OCI-LY1 (cell line): ENCODE measurements around the gene PTPRM.

Source experiments
- H2AFZ ChIP-seq: fragments of 200-600 bp; sonication (generic), shearing (Covaris generic); 2 replicates; pipeline ENCODE4 v1.6.0; 2014; ENCODE audit warnings: antibody characterized with exemption, mild to moderate bottlenecking, low read length
- H3F3A ChIP-seq: fragments of 200-600 bp; sonication (generic), shearing (Covaris generic); 2 replicates; pipeline ENCODE4 v1.6.0; 2014; ENCODE audit warnings: mild to moderate bottlenecking, antibody characterized with exemption, low read length, moderate library complexity; ENCODE audit not compliant: insufficient read depth
- H3K27ac ChIP-seq: fragments of 200-600 bp; sonication (generic); 2 replicates; pipeline ENCODE4 v1.5.1; 2014; ENCODE audit warnings: low read length, mixed run types, mild to moderate bottlenecking, low read depth; ENCODE audit not compliant: poor library complexity, severe bottlenecking
- H3K27me3 ChIP-seq: fragments of 200-600 bp; sonication (generic); 2 replicates; pipeline ENCODE4 v1.6.0; 2014; ENCODE audit warnings: antibody characterized with exemption, mild to moderate bottlenecking, low read length, moderate library complexity; ENCODE audit not compliant: insufficient read depth
- H3K36me3 ChIP-seq: fragments of 200-600 bp; sonication (generic); 2 replicates; pipeline ENCODE4 v1.6.1; 2014; ENCODE audit warnings: mild to moderate bottlenecking, antibody characterized with exemption, low read length, moderate library complexity, mixed read lengths; ENCODE audit not compliant: insufficient read depth
- H3K4me1 ChIP-seq: fragments of 200-600 bp; sonication (generic); 2 replicates; pipeline ENCODE4 v1.5.1; 2014; ENCODE audit warnings: mild to moderate bottlenecking, low read length, moderate library complexity; ENCODE audit not compliant: insufficient read depth, severe bottlenecking
- H3K4me2 ChIP-seq: fragments of 200-600 bp; sonication (generic), shearing (Covaris generic); 2 replicates; pipeline ENCODE4 v1.6.1; 2014; ENCODE audit warnings: low read length
- H3K4me3 ChIP-seq: fragments of 200-600 bp; sonication (generic); 2 replicates; pipeline ENCODE4 v1.5.1; 2014; ENCODE audit warnings: low read length, low read depth, mild to moderate bottlenecking, mixed read lengths; ENCODE audit not compliant: poor library complexity, severe bottlenecking
- H3K79me2 ChIP-seq: fragments of 200-600 bp; shearing (Covaris generic); 2 replicates; pipeline ENCODE4 v1.6.1; 2016; ENCODE audit warnings: mixed run types, low read length, mixed read lengths; ENCODE audit not compliant: insufficient read depth
- H3K9ac ChIP-seq: fragments of 200-600 bp; sonication (generic), shearing (Covaris generic); 2 replicates; pipeline ENCODE4 v1.6.1; 2014; ENCODE audit warnings: mild to moderate bottlenecking, low read length, mixed read lengths
- H3K9me2 ChIP-seq: fragments of 200-600 bp; sonication (generic), shearing (Covaris generic); 2 replicates; pipeline ENCODE4 v1.6.1; 2014; ENCODE audit warnings: low read depth, mild to moderate bottlenecking, low read length, mixed read lengths
- H3K9me3 ChIP-seq: fragments of 200-600 bp; shearing (Covaris generic); 2 replicates; pipeline ENCODE4 v1.6.1; 2014; ENCODE audit warnings: low read length, mixed read lengths
- H4K20me1 ChIP-seq: fragments of 200-600 bp; sonication (generic), shearing (Covaris generic); 2 replicates; pipeline ENCODE4 v1.6.0; 2016; ENCODE audit warnings: mild to moderate bottlenecking, low read length; ENCODE audit not compliant: insufficient read depth
- EZH2 ChIP-seq: fragments of 200-600 bp; sonication (generic), shearing (Covaris generic); IDR thresholded peaks from 2 replicates; pipeline ENCODE4 v1.8.0; 2017; ENCODE audit warnings: borderline replicate concordance, mixed run types, mild to moderate bottlenecking, antibody characterized with exemption, low read length, moderate library complexity, mixed read lengths
- TF ChIP-seq, protein P1 (sequence below): fragments of 200-600 bp; sonication (generic), shearing (Covaris generic); IDR thresholded peaks from 2 replicates; pipeline ENCODE4 v1.5.1; 2017; ENCODE audit warnings: mild to moderate bottlenecking, antibody characterized with exemption, low read length, moderate library complexity, mixed read lengths

The PTPRM gene

DNA sequence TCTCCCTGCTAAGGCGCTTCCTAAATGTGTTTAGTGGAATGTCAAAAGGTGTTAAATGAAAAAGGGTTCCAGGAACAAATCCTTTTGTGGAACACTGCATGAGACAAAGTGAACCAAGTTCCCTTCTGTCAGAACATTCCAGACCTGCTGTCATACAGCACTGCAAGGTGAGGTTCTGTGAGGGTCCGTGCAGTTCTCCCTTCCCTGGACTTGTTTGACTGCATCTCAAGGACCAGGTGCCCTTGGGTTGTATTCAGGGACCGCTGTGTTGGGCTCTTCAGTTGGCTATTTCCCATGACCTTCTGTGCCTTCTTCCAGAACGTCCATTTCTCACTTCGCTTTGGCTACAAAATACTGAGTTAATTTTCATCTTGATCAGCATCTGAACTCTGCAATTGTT is 328.2 kb downstream of the PTPRM start:
- Histone ChIP-seq H3K9ac (no peak overlapping the region), H3K27ac (no peak overlapping the region), H2AFZ (no peak overlapping the region)

GRCh38 chr18:7896161-7896560 is 329.0 kb downstream of the PTPRM start:
- H2AFZ ChIP-seq, result no peak overlapping the region
- TF ChIP-seq, protein P1, sequence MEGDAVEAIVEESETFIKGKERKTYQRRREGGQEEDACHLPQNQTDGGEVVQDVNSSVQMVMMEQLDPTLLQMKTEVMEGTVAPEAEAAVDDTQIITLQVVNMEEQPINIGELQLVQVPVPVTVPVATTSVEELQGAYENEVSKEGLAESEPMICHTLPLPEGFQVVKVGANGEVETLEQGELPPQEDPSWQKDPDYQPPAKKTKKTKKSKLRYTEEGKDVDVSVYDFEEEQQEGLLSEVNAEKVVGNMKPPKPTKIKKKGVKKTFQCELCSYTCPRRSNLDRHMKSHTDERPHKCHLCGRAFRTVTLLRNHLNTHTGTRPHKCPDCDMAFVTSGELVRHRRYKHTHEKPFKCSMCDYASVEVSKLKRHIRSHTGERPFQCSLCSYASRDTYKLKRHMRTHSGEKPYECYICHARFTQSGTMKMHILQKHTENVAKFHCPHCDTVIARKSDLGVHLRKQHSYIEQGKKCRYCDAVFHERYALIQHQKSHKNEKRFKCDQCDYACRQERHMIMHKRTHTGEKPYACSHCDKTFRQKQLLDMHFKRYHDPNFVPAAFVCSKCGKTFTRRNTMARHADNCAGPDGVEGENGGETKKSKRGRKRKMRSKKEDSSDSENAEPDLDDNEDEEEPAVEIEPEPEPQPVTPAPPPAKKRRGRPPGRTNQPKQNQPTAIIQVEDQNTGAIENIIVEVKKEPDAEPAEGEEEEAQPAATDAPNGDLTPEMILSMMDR, result no peak
- TF ChIP-seq EZH2, result no peak
- no peak overlapping the region for H3K4me3 ChIP-seq
- no peak overlapping the region for H3K4me2 ChIP-seq
- H3K4me1 ChIP-seq, result no peaks in the 10 kb centered on the region
- no peaks in the 10 kb centered on the region for H3K36me3 ChIP-seq
- no peaks in the 10 kb centered on the region for H3K9me3 ChIP-seq
- H3K9ac ChIP-seq, result no peak overlapping the region
- peaks cover 5% of the 10 kb centered on the region; the same call in 1 of the 2 replicates for H3K27me3 ChIP-seq
- no peak overlapping the region for H3K27ac ChIP-seq
- no peaks in the 10 kb centered on the region for H3F3A ChIP-seq
- H3K79me2 ChIP-seq, result no peaks in the 10 kb centered on the region
- no peaks in the 10 kb centered on the region for H4K20me1 ChIP-seq
- no peaks in the 10 kb centered on the region for H3K9me2 ChIP-seq

More for the DNA sequence above, 328.2 kb downstream of the PTPRM start:
- H3K9me2 ChIP-seq, result no peaks in the 10 kb centered on the region
- no peaks in the 10 kb centered on the region for H3K79me2 ChIP-seq
- H3K27me3 ChIP-seq, result peaks cover 5% of the 10 kb centered on the region; the same call in 1 of the 2 replicates
- no peaks in the 10 kb centered on the region for H3K9me3 ChIP-seq
- H3K36me3 ChIP-seq, result no peaks in the 10 kb centered on the region
- no peak overlapping the region for H3K4me3 ChIP-seq
- H4K20me1 ChIP-seq, result no peaks in the 10 kb centered on the region
- H3K4me2 ChIP-seq, result no peak overlapping the region
- no peaks in the 10 kb centered on the region for H3F3A ChIP-seq
- H3K4me1 ChIP-seq, result no peaks in the 10 kb centered on the region
- TF ChIP-seq EZH2, result no peak

DNA sequence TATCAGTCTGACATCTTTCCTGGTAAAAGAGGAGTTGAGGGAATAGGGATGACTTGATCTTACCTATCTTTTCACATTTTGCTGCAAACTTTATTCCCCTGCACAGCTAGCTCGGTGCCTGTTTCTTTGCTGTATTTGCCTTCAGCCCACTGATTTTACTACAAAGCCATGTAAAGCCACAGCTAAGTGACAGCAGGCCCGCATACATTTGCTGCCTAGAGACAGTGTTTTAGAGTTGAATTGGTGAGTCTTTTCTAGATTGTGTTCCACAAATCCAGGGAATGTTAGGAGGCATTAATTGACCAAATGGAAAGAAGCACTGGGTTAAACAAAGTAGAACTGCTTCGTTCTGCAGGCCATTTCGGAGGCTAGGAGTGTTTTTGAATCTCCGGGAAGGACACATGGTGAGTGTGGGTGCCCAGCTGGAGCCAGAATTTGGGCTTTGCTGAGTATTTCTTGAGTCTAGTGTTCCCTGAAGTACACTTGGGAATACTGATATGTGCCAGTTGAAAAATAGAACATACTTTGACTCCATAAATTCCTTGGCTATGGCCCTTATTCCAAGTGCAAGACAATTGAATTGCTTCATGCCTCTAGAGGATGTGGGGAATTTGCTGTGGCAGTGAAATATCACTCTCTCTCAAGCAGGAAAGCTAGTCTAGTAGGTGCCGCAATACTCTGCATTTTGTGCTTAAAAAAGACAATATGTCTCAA is 329.8 kb downstream of the PTPRM start:
- TF ChIP-seq, protein P1, result no peak
- TF ChIP-seq EZH2, result no peak
- Histone ChIP-seq H3K9me2 (no peaks in the 10 kb centered on the region), H3K36me3 (no peaks in the 10 kb centered on the region), H3K4me2 (no peak overlapping the region), H3K4me3 (no peak overlapping the region), H3K9me3 (no peaks in the 10 kb centered on the region), H3K27ac (no peak overlapping the region), H3K27me3 (peaks cover 5% of the 10 kb centered on the region; the same call in 1 of the 2 replicates), H4K20me1 (no peaks in the 10 kb centered on the region), H3K9ac (no peak overlapping the region), H2AFZ (no peak overlapping the region), H3F3A (no peaks in the 10 kb centered on the region), H3K79me2 (no peaks in the 10 kb centered on the region), H3K4me1 (no peaks in the 10 kb centered on the region)

- Histone ChIP-seq H4K20me1 (no peaks in the 10 kb centered on the region), H3K79me2 (no peaks in the 10 kb centered on the region), H3K27ac (no peak overlapping the region), H3K4me3 (no peak overlapping the region), H3K9ac (no peak overlapping the region), H3K36me3 (no peaks in the 10 kb centered on the region), H3K4me2 (no peak overlapping the region), H3K9me2 (no peaks in the 10 kb centered on the region), H3K27me3 (peaks cover 5% of the 10 kb centered on the region; the same call in 1 of the 2 replicates), H3F3A (no peaks in the 10 kb centered on the region), H2AFZ (no peak overlapping the region), H3K9me3 (no peaks in the 10 kb centered on the region), H3K4me1 (no peaks in the 10 kb centered on the region)
- TF ChIP-seq EZH2, result no peak
- TF ChIP-seq, protein P1, result no peak
These were observed 331.1 kb downstream of the PTPRM start for GRCh38 chr18:7898181-7898580.
